Body of pancreas (tissue), 4 donors: ENCODE results near the gene EPHB1. TPM values are rescaled to one million over a fixed set of nuclear protein-coding genes. Genes with fewer than 3 reads are reported as not detected.

Experiments used
- ATAC-seq: fragments of 150-250 bp; one replicate; pipeline ENCODE4 v1.9.1; 2016
- DNase-seq, 4 donors: peaks; one replicate each; pipeline ENCODE4 v3.0.0-alpha.2; 2019
- H3K27ac ChIP-seq, 4 donors: fragments of 200-600 bp; sonication (generic); 1 replicate in 3 of 4; 2 replicates in 1 of 4; pipeline versions ENCODE4 v1.5.1 to v1.6.1; 2016 to 2019; ENCODE audit warnings: mild to moderate bottlenecking in 1 of 4, mixed read lengths in 1 of 4, moderate library complexity in 1 of 4
- H3K27me3 ChIP-seq, 2 donors: fragments of 200-600 bp; sonication (generic); one replicate each; pipeline ENCODE4 v1.6.0; 2016; ENCODE audit warnings: mild to moderate bottlenecking in 1 of 2
- H3K36me3 ChIP-seq, 2 donors: fragments of 200-600 bp; sonication (generic); replicated peaks in 1 of 2; 2 replicates each; pipeline ENCODE4 v1.5.1; 2016; ENCODE audit warnings: low read depth in 2 of 2; ENCODE audit not compliant: insufficient read depth in 1 of 2
- H3K4me1 ChIP-seq: fragments of 200-600 bp; sonication (generic); one replicate; pipeline ENCODE4 v1.6.0; 2016
- H3K4me3 ChIP-seq, 2 donors: fragments of 200-600 bp; sonication (generic); 1 replicate in 1 of 2; 2 replicates in 1 of 2; pipeline ENCODE4 v1.5.1; 2016 to 2019
- H3K9me3 ChIP-seq, 3 donors: fragments of 200-600 bp; sonication (generic); 1 replicate in 2 of 3; 2 replicates in 1 of 3; pipeline ENCODE4 v1.5.1; 2016
- CTCF ChIP-seq, 7 experiments: fragments of 450-650 bp in 4 of 7; fragments of 200-600 bp in 3 of 7; sonication (generic) in 3 of 7; IDR thresholded peaks; one replicate each; pipeline ENCODE4 v1.5.1; 2016 to 2019; ENCODE audit warnings: antibody characterized with exemption in 7 of 7
- POLR2A ChIP-seq, 3 donors: fragments of 450-650 bp; IDR thresholded peaks; one replicate each; pipeline ENCODE4 v1.6.1; 2016; ENCODE audit warnings: antibody characterized with exemption in 3 of 3, mild to moderate bottlenecking in 2 of 3
- WGBS, 2 donors: methylation state at CpG; one replicate each; pipeline ENCODE4 v1.1.5; 2017; 5-methylcytosine and 5-hydroxymethylcytosine counted together
- intact Hi-C: fragments of 100-400 bp; cut with DNase I; formaldehyde crosslinking; loops from one replicate; pipeline ENCODE4 v1.15.1; 2023
- total RNA-seq, 2 donors: library from RNA; depleted of rRNA; stranded (reverse); fragments of >200 nt; gene quantifications; one replicate each; pipeline ENCODE4 v1.1.0, GENCODE V29; 2016

The EPHB1 gene
- total RNA-seq, 2 donors from 2014 or later: 1.3 TPM; not detected in 1

GRCh38 chr3:134840459-134840858, 45.4 kb downstream of the EPHB1 start:
- Histone ChIP-seq H3K36me3 (no peaks in the 10 kb centered on the region), H3K27me3 (no peaks in the 10 kb centered on the region), H3K4me1 (no peaks in the 10 kb centered on the region), H3K9me3 (no peaks in the 10 kb centered on the region), H3K27ac (no peak overlapping the region), H3K4me3 (no peak overlapping the region)
- DNase-seq: no peak
- ATAC-seq: no peak
- 44 to 55% methylated on average over 2 of the region's 2 CpGs for WGBS, 2 donors
- intact Hi-C loops: no loop called here
- TF ChIP-seq POLR2A (IDR thresholded peaks at IDR 0.05) (no peak), CTCF (IDR thresholded peaks at IDR 0.05) (no peak)

GRCh38 chr3:134846084-134846483, 51.0 kb downstream of the EPHB1 start:
- Histone ChIP-seq H3K4me1 (no peaks in the 10 kb centered on the region), H3K27ac (no peak overlapping the region), H3K27me3 (no peaks in the 10 kb centered on the region), H3K4me3 (no peak overlapping the region), H3K36me3 (no peaks in the 10 kb centered on the region), H3K9me3 (no peaks in the 10 kb centered on the region)
- DNase-seq (no peak), ATAC-seq (no peak)
- no peak for TF ChIP-seq CTCF (IDR thresholded peaks at IDR 0.05)
- TF ChIP-seq POLR2A (IDR thresholded peaks at IDR 0.05): no peak
- intact Hi-C loops: no loop called here
- 80 to 81% methylated on average over 7 to 9 of the region's 9 CpGs for WGBS, 2 donors

- no peaks in the 10 kb centered on the region for H3K9me3 ChIP-seq
- H3K27me3 ChIP-seq: no peaks in the 10 kb centered on the region
- DNase-seq (peak in 1 of 4 donors; percentile 5), ATAC-seq (peak; percentile 79)
- no peaks in the 10 kb centered on the region for H3K36me3 ChIP-seq
- no peak overlapping the region for H3K27ac ChIP-seq
- H3K4me1 ChIP-seq: no peaks in the 10 kb centered on the region
- 21 to 24% methylated on average over 10 of the region's 10 CpGs for WGBS, 2 donors
- TF ChIP-seq POLR2A (IDR thresholded peaks at IDR 0.05) (no peak), CTCF (IDR thresholded peaks at IDR 0.05) (no peak)
- H3K4me3 ChIP-seq: no peak overlapping the region
- intact Hi-C loops: no loop called here
These were observed 51.9 kb downstream of the EPHB1 start for GRCh38 chr3:134846911-134847317.

- WGBS, 2 donors: 44 to 66% methylated on average over 2 of the region's 2 CpGs
- no peak overlapping the region for H3K27ac ChIP-seq
- intact Hi-C loops: no loop called here
These were observed 52.3 kb downstream of the EPHB1 start for GRCh38 chr3:134847349-134847748.

More at GRCh38 chr3:134847349-134847748, 52.3 kb downstream of the EPHB1 start:
- Histone ChIP-seq H3K4me3 (no peak overlapping the region), H3K9me3 (no peaks in the 10 kb centered on the region), H3K36me3 (no peaks in the 10 kb centered on the region), H3K27me3 (no peaks in the 10 kb centered on the region), H3K4me1 (no peaks in the 10 kb centered on the region)
- no peak for ATAC-seq
- no peak for DNase-seq
- no peak for TF ChIP-seq CTCF (IDR thresholded peaks at IDR 0.05)
- TF ChIP-seq POLR2A (IDR thresholded peaks at IDR 0.05): no peak
